A172 (cell line): ENCODE results near the gene PTPRM. TPM values are rescaled to one million over a fixed set of nuclear protein-coding genes. Genes with fewer than 3 reads are reported as not detected.

Experiments used
- DNase-seq: peaks from one replicate; pipeline ENCODE4 v3.0.0-alpha.2; 2015; ENCODE audit warnings: low spot score
- total RNA-seq: library from RNA; depleted of rRNA; stranded (reverse); fragments of >200 nt; shearing (Covaris generic); gene quantifications from 2 replicates; pipeline ENCODE4 v1.2.3, GENCODE V29; 2014

Gene PTPRM
- total RNA-seq, 1 experiment from 2014 or later, result 26.4 TPM

DNA sequence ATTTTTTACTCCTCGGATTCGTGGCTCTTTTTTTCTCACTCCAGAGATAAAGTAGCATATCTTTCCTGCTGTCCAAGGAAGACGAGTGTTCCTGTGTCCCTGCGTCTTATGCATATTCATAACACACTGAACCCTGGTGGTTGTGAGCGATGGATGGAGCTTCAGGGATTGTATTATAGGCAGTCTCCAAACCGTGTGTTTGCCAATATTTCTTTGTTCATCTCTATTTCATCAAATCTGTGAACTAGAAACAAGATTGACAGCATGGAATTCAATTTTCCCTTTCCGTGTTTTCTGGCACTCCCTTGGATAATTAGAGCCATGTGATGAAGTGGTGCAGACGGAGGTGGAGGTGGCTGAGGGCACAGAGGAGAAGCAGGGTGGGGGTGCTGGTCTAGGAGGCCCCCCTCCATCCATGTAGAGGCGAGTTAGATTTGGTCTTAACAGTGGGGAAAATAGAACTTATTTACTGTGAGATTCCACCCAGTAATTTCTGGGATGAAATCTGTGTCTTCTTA lies 240.9 kb downstream of the PTPRM start:
- DNase-seq, result no peak

DNA sequence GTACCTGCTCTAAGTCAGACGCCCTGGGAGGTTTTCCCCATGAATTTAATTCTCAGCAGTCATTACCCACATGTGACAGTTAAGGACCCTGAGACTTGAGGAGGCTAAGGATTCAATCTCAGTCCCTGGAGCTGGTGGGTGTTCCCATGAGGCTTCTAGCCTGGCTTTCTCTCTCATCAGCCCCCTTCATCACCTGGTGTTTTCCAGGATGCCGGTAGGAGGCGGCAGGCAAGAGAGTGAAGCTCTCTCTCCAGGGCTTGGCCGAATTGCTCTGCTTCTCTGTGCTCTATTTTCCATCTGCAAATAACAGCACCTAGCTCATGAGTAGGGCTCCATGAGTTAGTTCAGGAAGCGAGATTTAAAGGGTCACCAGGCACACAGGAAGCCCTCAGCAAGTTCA lies 241.9 kb downstream of the PTPRM start:
- no peak for DNase-seq

DNA sequence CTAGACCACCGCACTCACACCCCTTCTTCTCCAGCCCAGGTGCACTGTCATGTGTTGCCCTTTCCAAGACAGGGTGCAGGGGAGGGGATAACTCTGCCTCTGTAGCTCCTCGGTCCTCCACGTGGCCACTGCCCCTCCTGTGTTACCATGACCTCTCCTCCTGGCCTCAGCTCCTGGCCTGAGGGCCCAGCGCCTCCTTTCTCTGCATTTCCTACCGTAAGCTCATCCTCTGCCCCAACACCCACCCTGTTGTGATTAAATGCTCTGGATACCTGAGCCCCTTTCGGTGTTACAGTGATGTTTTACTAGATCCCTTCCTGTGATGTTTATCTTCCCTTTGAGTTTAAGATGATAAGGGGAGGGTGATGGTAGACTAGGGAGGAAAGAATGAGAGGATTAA lies 242.3 kb downstream of the PTPRM start:
- DNase-seq, result no peak

DNA sequence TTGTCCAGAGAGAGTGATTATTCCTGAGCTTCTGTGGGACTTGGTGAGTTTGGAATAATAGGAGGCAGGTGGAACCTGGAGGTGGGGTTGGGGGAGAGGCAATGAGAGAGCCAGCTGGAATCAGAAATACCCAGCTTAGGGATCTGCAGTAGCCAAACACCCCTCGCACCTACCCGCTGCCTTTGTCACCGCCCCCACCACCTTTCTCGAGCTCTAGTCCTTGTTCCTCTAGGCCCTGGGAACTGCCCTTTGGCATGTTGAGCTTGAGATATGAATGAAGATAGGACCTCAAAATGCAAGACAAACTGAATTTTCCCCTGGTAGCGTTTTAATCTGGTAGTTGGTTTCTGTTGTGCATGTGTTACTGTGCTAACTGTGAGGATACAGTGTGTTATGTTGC lies 242.9 kb downstream of the PTPRM start:
- DNase-seq, result no peak

DNA sequence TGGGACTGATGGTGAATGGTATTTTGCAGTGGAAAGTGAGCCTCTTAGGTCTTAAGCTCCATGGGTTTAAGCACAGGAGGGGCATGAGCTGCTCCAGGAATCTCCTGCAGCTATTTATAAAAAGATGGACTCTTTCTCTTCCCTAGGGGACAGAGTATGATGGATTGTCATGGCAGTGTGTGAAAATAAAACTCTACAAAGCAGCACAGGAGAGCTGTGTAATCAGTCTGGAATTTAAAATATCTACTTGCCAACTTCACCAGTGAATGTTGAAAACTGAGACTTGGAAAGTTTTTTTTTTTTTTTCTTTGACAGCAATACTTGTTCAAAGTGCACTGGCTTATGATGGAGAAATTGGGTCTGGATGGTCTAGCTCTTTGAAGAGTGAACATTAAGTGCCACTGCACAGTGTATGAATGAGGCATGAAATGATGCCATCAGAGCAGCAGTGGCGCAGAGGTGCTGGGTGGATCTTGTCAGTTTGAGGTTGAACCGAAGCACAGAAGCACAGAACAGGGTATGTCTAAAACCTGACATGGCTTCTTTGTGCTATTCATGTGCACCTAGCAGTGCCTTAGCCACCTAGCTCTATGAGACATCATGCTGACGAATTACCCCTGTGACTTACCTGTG lies 245.4 kb downstream of the PTPRM start:
- DNase-seq, result peak; percentile 86

DNA sequence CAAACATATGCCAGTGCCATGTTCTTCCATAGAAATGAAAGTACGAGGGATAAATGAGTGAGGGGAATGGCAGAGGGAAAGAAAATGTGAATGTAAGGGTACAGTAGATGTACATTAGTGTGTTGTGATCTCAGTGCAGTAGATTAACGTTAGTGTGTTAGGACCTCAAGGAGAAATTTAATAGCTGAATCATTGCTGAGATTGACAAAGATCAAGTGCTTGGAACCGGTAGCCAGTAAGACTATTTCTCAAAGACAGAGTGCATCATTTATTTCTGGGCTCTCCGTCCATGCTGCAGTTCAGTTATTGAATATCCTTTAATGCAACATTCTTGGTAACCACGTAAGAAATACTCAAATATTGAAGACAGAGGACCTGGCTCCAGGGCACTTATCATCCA lies 246.0 kb downstream of the PTPRM start:
- no peak for DNase-seq

DNA sequence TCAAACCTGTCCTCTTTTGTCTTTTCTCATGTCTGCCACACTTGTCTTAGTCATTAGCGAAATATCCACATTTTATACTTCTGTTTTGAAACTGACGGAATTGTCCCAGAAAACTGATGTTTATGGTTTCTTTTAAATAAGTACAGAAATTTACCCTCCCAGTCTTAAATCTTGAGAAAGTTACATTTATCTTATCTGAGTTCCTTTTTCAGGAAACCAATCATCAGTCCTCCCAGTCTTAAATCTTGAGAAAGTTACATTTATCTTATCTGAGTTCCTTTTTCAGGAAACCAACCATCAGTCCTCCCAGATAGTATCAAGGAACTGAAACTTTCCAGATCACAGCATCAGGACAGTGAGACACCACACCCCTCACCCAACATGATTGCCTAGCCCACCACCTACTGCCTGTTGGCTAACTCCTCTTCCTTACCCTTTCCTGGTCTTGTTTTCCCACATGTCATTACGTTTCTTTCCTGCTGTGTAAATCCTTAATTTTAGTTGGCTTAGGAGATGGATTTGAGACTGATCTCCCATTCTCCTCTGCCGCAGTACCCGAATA lies 247.7 kb downstream of the PTPRM start:
- no peak for DNase-seq

DNA sequence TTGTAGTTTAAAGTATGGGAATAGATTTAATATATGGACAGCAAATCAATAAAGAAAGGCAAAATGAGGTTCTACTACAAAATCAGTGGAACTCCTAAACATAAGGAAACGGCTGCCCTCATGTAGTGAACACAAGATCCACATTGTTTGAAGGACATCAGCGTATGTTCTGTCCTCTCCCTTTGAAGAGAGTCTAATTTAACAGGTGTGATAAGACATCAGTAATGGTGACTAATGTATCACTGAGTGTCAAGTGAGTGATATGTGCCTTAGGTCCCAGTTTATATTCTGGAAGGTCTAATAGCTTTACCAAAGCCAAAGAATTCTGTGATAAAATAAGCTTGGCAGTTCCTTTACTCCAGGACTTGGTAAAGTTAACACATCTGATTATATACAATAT lies 248.7 kb downstream of the PTPRM start:
- DNase-seq, result no peak

DNA sequence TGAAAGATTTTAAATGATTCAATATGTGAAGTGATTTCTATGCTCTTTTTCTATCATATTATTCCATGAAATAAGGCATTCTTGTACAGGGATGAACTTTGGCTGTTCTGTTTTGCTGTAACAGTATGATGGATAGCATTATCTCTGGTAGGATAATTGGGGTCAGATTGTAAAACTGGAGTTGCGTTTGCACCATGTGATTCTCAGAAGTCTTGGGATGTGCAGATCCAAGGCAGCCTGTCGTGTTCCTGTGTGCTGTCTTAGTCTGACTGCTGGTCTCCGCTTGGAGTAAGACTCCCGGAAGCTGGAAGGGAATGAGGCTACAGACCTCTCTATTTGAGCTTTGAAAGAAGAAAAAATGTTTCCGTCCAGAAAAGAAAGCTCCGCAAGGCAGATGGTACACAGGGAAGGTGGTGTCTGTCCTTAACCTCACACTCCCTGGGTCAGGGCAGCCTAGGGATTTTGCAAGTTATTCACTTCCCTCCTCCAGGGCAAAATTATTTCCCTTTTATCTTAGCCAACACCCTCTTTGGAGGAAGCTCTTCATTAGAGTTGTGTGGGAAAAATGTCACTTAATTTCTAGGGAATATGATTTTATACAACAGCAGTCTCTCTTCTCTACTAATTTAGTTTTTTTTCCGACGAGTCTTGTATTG lies 250.6 kb downstream of the PTPRM start:
- no peak for DNase-seq

DNA sequence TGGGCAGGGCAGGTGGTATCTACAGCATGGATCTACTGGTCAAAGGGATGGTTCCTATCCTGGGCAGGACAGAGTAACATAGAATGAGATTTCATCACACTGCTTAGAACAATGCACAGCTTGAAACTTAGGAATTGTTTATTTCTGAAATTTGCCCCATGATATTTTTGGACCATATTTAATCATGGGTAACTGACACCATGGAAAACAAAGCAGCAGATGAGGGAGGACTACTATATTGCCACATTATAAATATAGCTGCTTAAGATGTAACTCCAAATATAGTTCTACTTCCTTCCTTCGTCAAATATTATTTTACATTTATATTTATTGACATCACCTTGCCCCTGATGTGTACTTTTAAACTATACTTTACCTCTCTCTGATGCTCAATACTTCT lies 254.7 kb downstream of the PTPRM start:
- no peak for DNase-seq

DNA sequence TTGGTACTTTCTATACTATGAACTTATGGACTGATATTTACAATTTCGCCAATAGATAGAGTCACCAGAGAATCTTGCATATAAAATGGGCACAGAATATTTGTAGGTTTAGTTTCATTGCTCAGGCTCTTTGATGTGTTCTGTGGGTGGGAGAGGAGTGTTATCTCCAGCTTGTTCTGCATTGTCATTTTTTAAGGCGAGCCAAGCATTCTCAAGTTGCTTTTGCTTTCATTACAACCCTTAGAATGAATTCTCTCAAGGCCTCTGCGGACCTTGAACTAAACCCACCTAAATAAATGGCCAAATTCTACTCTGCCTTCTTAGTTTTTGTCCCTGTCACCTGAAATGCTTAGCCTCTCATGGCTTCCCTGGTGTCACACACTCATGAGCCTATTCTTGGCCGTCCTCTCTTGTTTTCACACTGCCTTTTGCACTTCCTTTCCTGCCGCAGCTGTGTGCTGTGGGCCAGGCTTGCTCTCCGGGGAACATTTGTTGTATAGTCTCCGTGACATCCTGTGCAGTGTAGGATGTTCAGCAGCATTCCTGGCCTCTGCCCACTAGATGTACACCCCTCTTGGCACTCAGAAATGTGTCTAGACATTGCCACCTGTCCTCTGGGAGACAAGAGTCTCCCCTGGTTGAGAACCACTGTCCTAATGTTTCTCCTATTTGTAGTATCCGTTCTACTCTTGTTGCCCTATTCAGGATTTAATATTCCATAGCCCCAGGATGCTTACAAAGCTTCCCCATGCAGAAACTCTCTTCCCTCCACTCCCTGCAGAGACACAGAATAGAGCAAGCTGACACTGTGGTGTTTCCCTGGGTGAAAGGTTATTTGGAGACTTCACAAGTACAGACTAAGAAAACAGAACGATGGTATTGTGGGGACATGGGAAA lies 255.6 kb downstream of the PTPRM start:
- no peak for DNase-seq

DNA sequence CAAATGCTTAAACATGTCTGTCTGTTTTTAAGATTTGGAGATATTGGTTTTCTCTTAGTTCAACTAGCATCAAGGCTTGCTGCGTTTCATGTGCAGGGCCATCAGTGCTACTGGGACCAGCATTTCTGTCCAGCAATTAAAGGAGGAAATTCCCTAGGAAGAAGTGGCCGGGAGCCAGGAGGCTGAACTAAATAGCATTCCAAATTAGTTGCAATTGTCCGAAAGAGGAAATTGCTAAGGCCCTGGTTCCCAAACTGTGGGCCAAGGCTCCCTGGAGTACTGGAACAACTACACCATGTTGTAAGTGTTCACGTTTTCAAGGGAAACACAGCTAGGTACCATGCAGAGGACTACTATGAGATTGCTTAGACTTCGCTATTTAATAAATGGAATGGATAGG lies 257.9 kb downstream of the PTPRM start:
- DNase-seq, result no peak

DNA sequence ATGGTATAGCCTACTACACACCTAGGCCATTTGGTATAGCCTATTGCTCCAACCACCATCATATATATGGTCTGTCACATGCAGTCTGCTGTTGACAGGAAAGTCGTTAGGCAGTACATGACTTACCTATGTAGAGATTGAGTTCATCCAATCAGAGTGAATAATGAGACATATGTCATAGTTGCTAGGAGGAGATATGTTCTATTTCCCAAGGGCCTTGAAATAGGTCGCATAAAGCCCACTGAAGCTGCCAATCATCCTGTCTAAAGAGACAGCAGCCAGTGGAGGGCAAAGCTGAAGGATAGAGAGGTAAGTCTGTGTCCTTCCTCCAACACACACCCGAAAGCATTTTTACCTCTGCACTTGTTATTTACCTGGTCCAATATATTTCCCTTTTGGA lies 263.4 kb downstream of the PTPRM start:
- DNase-seq, result peak; percentile 21

DNA sequence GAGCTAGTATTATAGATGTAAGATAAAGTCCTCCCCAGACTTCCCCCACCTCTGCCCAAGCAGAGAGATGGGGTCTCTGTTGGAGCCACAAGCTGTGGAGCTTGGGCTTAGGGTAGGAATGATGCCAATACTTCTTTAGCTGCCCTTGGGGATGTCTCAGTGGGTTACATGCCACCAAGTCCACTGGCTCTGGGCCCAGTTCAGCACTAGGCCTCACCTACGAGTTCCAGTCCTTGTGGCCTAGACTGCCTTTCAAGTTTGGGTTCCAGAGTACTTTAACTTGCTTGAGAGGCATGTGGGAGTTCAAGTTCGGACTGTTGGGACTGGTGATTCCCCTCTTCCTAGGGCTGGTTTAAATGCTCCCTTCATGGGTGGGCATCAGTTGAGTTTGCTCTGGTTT lies 272.4 kb downstream of the PTPRM start:
- no peak for DNase-seq

DNA sequence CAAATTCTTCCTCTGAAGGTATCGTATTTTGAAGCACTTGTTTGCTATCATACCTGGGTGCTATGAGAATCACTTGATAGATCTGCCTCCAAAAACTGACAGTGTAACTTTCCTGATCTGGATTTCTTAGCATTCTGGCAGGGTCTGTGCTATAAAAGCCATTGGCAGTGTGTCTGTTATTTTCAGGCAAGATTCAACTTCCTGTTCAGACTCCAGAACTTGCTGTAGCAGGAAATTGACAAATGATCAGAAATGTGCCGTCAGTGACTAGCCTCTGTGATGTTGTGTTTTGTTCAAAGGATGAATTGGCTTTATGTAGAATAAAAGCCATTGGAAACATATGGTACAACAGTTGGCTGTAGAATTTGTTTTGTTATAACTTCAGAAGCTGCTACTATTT lies 273.3 kb downstream of the PTPRM start:
- no peak for DNase-seq

DNA sequence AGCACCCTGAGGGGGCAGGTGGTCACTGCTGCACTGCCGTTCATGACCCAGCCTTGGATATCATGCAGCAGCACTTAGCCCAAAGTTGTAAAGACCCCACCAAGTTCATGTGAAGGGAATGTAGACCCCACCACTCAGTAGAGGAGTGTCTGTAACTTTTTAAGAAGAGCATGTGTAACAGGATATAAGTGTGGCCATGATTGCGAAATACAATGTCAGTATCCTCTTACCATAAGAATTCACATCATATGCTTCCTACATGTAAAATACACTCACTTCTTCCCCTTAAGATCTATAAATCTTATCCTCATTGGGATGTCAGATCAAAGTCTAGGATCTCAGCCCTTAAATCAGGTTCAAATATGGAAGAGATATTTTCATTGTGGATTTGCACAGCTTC lies 276.9 kb downstream of the PTPRM start:
- no peak for DNase-seq

DNA sequence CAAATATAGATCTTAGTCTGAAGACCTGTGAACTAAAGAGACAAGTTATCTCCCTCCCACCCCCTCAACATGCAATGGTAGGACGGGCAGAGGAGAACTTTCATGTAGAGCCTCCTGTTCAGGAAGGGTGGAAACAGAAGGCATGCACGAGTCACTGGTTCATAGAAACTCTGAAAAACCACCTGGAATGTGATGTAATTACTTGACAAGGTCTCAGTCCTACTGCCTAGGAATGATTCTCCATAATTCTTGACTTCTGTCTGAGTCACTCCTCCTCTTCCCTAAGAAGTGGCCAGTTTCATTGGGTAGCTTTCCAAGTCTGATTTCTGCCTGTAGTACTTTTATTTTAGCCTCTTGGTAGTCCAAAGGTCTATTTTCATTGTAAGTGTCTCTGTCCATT lies 277.3 kb downstream of the PTPRM start:
- DNase-seq, result no peak

DNA sequence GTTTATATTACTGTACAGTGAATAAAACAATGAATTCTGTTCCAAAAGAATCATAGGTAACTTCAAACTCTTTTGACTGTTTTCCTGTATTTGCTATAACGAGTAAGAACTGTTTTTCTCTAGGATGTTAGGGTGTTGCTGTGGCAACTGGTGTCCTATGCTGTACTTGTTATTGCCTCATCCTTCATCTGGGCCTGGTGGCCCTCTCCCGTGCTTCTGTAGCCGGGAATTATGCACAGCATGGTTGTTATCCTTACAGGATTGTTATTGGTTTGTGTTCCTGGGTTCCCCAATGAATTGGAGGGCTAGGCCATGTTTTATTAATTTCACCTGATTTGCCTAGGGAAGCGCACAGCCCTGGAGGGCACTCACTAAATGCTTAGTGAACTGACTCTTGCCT lies 279.2 kb downstream of the PTPRM start:
- no peak for DNase-seq

DNA sequence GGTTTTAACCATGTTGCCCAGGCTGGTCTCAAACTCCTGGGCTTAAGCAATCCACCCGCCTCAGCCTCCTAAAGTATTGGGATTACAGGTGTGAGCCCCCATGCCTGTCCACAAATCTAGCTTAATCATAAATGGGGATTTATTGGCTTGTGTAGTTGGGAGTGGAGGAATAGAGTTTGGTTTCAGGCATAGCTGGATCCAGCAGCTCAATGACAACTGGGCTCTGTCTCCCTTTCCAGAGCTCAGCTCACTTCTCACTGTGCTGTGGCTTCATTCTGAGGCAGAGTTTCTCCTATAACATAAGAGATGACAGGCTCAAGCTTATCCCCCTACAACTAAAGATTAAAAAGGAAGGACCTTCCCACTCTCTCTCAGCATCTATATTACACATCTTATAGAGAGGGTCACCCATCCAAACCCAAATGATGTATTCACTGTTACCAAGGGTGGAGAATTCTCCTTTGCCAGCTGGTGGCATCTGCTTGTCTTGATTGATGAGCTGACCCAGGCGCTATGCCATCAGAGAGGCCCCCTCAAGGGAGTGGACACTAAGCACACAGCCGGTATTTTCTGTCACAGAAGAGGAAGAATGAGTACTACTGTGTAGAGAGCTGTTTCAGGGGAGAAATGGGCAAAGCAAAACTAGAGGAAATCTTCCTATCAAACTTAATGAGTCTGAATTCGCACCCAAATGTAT lies 280.4 kb downstream of the PTPRM start:
- no peak for DNase-seq

DNA sequence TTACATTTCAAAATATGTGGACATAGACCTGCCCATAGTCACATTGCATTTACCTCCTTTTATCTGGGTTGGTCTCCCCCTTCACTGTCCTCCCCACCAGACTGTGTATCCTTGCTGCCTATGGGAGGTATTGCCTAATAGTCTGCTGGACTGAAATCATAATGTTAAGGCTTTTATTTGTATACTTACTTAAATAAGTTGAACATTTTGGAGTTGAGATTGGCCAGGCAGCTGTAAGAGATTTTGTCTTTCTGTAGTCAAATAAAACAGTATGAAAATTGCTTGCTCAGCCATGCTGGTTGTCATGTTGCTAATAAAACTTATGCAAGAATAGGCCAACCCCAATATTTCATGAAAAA lies 280.9 kb downstream of the PTPRM start:
- DNase-seq, result no peak

DNA sequence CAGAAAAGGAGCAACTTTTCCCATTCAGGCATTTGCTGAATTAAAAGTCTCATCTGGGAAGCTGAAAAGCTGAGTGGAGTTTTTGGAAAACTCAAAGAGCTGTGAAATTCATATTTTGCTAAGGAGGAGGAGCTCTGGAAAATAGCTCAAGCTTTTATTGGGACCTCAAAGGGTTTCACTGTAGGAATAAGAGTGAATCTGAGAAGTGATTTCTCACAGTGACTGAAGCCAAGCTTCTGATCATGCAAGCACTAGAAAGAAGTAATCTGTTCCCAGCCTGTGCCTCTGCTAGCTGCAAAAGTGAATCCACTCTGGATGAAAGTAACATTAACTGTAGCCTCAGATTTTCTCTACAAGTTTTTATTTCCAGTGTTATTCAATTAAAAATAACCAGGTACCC lies 283.3 kb downstream of the PTPRM start:
- no peak for DNase-seq

DNA sequence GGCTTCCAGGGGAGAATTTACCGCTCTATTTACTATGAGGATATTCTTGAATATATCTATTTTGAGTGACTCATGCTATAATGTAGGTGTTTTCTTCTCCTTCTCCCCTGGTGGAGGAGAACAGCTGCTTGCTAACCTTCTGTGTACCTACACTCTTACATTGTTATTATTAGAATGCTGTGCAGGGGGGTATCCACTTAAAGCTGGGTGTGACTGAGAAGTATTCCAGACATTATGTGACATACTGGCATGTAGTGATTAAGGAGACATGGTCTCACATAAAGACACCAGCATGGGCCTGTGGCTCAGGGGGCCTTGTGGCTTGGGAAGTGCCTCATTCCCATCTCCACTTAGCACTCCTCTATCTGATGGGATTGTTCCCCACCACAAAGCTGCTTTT lies 287.9 kb downstream of the PTPRM start:
- no peak for DNase-seq
